ENCODE results near the gene CNTROB.

- TF ChIP-seq, protein P1, sequence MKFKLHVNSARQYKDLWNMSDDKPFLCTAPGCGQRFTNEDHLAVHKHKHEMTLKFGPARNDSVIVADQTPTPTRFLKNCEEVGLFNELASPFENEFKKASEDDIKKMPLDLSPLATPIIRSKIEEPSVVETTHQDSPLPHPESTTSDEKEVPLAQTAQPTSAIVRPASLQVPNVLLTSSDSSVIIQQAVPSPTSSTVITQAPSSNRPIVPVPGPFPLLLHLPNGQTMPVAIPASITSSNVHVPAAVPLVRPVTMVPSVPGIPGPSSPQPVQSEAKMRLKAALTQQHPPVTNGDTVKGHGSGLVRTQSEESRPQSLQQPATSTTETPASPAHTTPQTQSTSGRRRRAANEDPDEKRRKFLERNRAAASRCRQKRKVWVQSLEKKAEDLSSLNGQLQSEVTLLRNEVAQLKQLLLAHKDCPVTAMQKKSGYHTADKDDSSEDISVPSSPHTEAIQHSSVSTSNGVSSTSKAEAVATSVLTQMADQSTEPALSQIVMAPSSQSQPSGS (CRISPR knock-in tag; IDR thresholded peaks at IDR 0.05; ENCODE audit: borderline replicate concordance, low read depth) = no peak
- TF ChIP-seq, protein P2, sequence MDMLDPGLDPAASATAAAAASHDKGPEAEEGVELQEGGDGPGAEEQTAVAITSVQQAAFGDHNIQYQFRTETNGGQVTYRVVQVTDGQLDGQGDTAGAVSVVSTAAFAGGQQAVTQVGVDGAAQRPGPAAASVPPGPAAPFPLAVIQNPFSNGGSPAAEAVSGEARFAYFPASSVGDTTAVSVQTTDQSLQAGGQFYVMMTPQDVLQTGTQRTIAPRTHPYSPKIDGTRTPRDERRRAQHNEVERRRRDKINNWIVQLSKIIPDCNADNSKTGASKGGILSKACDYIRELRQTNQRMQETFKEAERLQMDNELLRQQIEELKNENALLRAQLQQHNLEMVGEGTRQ (CRISPR knock-in tag; IDR thresholded peaks at IDR 0.05) = no peak
- TF ChIP-seq, protein P3, sequence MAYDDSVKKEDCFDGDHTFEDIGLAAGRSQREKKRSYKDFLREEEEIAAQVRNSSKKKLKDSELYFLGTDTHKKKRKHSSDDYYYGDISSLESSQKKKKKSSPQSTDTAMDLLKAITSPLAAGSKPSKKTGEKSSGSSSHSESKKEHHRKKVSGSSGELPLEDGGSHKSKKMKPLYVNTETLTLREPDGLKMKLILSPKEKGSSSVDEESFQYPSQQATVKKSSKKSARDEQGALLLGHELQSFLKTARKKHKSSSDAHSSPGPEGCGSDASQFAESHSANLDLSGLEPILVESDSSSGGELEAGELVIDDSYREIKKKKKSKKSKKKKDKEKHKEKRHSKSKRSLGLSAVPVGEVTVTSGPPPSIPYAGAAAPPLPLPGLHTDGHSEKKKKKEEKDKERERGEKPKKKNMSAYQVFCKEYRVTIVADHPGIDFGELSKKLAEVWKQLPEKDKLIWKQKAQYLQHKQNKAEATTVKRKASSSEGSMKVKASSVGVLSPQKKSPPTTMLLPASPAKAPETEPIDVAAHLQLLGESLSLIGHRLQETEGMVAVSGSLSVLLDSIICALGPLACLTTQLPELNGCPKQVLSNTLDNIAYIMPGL (CRISPR knock-in tag; IDR thresholded peaks at IDR 0.05) = no peak
- TF ChIP-seq, protein P4, sequence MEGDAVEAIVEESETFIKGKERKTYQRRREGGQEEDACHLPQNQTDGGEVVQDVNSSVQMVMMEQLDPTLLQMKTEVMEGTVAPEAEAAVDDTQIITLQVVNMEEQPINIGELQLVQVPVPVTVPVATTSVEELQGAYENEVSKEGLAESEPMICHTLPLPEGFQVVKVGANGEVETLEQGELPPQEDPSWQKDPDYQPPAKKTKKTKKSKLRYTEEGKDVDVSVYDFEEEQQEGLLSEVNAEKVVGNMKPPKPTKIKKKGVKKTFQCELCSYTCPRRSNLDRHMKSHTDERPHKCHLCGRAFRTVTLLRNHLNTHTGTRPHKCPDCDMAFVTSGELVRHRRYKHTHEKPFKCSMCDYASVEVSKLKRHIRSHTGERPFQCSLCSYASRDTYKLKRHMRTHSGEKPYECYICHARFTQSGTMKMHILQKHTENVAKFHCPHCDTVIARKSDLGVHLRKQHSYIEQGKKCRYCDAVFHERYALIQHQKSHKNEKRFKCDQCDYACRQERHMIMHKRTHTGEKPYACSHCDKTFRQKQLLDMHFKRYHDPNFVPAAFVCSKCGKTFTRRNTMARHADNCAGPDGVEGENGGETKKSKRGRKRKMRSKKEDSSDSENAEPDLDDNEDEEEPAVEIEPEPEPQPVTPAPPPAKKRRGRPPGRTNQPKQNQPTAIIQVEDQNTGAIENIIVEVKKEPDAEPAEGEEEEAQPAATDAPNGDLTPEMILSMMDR (IDR thresholded peaks at IDR 0.05) = no peak
- TF ChIP-seq ATF3 (CRISPR knock-in tag; conservative IDR thresholded peaks at IDR 0.05) (no peak), GRHL2 (CRISPR knock-in tag; IDR thresholded peaks at IDR 0.05; ENCODE audit: insufficient replicate concordance, severe bottlenecking) (no peak), TP53 (CRISPR knock-in tag; IDR thresholded peaks at IDR 0.05) (no peak), ERG (CRISPR knock-in tag; IDR thresholded peaks at IDR 0.05) (no peak), TCF7 (CRISPR knock-in tag; IDR thresholded peaks at IDR 0.05; ENCODE audit: low read depth) (no peak), ESRRA (CRISPR knock-in tag; IDR thresholded peaks at IDR 0.05; ENCODE audit: borderline replicate concordance) (no peak)
These were observed 11.3 kb downstream of the CNTROB start for GRCh38 chr17:7943291-7943690.
